Endothelial cell of umbilical vein (primary cell): ENCODE data around the gene ZFYVE16. TPM values are rescaled to one million over a fixed set of nuclear protein-coding genes. Genes with fewer than 3 reads are reported as not detected.
"Not testable (repeated sequence)": the region's sequence is repeated elsewhere in the genome, so short reads cannot be mapped to it uniquely, and the experiment has no call there.

Experiments used
- BruUV-seq: library from RNA; stranded (reverse); fragments of 400-500 nt; replicated peaks from 2 replicates; lab custom pipeline; 2021; lab: Mats Ljungman, UMichigan
- CTCF ChIA-PET: fragments of 300-600, 350-600 bp; sonication (Branson Sonifier 250); formaldehyde crosslinking; loops from one replicate; lab custom pipeline; 2021; ENCODE audit warnings: antibody characterized with exemption, inconsistent platforms; lab: Charles Lee
- POLR2A ChIA-PET: fragments of 300-600, 350-600 bp; sonication (Branson Sonifier 250); formaldehyde crosslinking; loops from one replicate; lab custom pipeline; 2021; ENCODE audit warnings: antibody characterized with exemption, inconsistent platforms; lab: Charles Lee
- DNase-seq: peaks from one replicate; pipeline ENCODE4 v3.0.0-alpha.2; 2011; ENCODE audit warnings: low read depth, low spot score
- FAIRE-seq: peaks from 2 replicates; lab custom pipeline; 2011; peaks lifted over from hg19 to GRCh38; lab: Jason Lieb, UNC
- H2AFZ ChIP-seq: 2 replicates; pipeline ENCODE4 v1.6.0; 2012; ENCODE audit warnings: low read depth, low read length, control low read depth, inconsistent platforms
- H3K27ac ChIP-seq: 2 replicates; pipeline ENCODE4 v1.5.1; 2011; ENCODE audit warnings: low read depth, mild to moderate bottlenecking, control low read depth, low read length, moderate library complexity; ENCODE audit not compliant: insufficient read depth
- H3K27me3 ChIP-seq, 2 experiments: 2 replicates each; pipeline versions ENCODE4 v1.6.0 to v1.6.1; 2011; ENCODE audit warnings: low read length in 2 of 2, mixed read lengths in 1 of 2; ENCODE audit not compliant: control insufficient read depth in 2 of 2, insufficient read depth in 2 of 2
- H3K36me3 ChIP-seq, 2 experiments: 2 replicates in 1 of 2; 3 replicates in 1 of 2; pipeline ENCODE4 v1.5.1; 2011; ENCODE audit warnings: low read length in 2 of 2, mild to moderate bottlenecking in 1 of 2, moderate library complexity in 1 of 2; ENCODE audit not compliant: control insufficient read depth in 2 of 2, insufficient read depth in 2 of 2; ENCODE audit errors: extremely low read depth in 1 of 2
- H3K4me1 ChIP-seq: 3 replicates; pipeline ENCODE4 v1.5.1; 2011; ENCODE audit warnings: mild to moderate bottlenecking, low read length; ENCODE audit not compliant: control insufficient read depth, insufficient read depth; ENCODE audit errors: extremely low read depth
- H3K4me2 ChIP-seq: 2 replicates; pipeline ENCODE4 v1.6.1; 2011; ENCODE audit warnings: low read length, control low read depth, mixed read lengths; ENCODE audit not compliant: insufficient read depth
- H3K4me3 ChIP-seq, 3 experiments: fragments of 200-600 bp in 1 of 3; sonication (generic), shearing (Covaris generic) in 1 of 3; replicated peaks in 1 of 3; 2 replicates each; pipeline ENCODE4 v1.5.1; 2011 to 2016; ENCODE audit warnings: control low read depth in 3 of 3, low read length in 3 of 3, mild to moderate bottlenecking in 2 of 3, inconsistent platforms in 1 of 3, low read depth in 1 of 3, moderate library complexity in 1 of 3; ENCODE audit not compliant: insufficient read depth in 1 of 3
- H3K79me2 ChIP-seq: 2 replicates; pipeline ENCODE4 v1.6.0; 2012; ENCODE audit warnings: low read length, inconsistent platforms; ENCODE audit not compliant: control insufficient read depth, insufficient read depth
- H3K9ac ChIP-seq: replicated peaks from 2 replicates; pipeline ENCODE3; 2011; ENCODE audit warnings: low read length, control low read depth; ENCODE audit not compliant: insufficient read depth; ENCODE audit errors: extremely low read depth
- H3K9me1 ChIP-seq: replicated peaks from 3 replicates; pipeline ENCODE4 v1.6.0; 2011; ENCODE audit warnings: mild to moderate bottlenecking, low read length; ENCODE audit not compliant: control insufficient read depth, insufficient read depth; ENCODE audit errors: extremely low read depth
- H3K9me3 ChIP-seq: replicated peaks from 2 replicates; pipeline ENCODE4 v1.5.1; 2012; ENCODE audit warnings: low read length, inconsistent platforms; ENCODE audit not compliant: control insufficient read depth, insufficient read depth
- H4K20me1 ChIP-seq: replicated peaks from 2 replicates; pipeline ENCODE3; 2011; ENCODE audit warnings: mild to moderate bottlenecking, low read length; ENCODE audit not compliant: control insufficient read depth, insufficient read depth; ENCODE audit errors: extremely low read depth
- EZH2 ChIP-seq: IDR thresholded peaks from 2 replicates; pipeline ENCODE4 v1.6.1; 2012; ENCODE audit warnings: borderline replicate concordance, low read depth, mild to moderate bottlenecking, moderate library complexity, low read length, inconsistent platforms; ENCODE audit not compliant: severe bottlenecking
- FOS ChIP-seq: IDR thresholded peaks from 2 replicates; pipeline ENCODE4 v1.6.1; 2011; ENCODE audit warnings: mild to moderate bottlenecking, low read length, moderate library complexity, borderline replicate concordance; ENCODE audit not compliant: insufficient read depth
- GATA2 ChIP-seq: IDR thresholded peaks from 2 replicates; pipeline ENCODE4 v1.7.0; 2011; ENCODE audit warnings: low read depth, mild to moderate bottlenecking, moderate library complexity, mixed read lengths, low read length; ENCODE audit not compliant: insufficient read length, insufficient read depth
- JUN ChIP-seq: IDR thresholded peaks from 2 replicates; pipeline ENCODE4 v1.6.1; 2011; ENCODE audit warnings: borderline replicate concordance, low read depth; ENCODE audit not compliant: insufficient read length, insufficient read depth
- MYC ChIP-seq: IDR thresholded peaks from one replicate; pipeline ENCODE4 v1.6.1; 2011; ENCODE audit warnings: mild to moderate bottlenecking, low read depth, low read length
- POLR2A ChIP-seq: IDR thresholded peaks from 2 replicates; pipeline ENCODE4 v1.6.1; 2012; ENCODE audit warnings: low read depth, mild to moderate bottlenecking, control low read depth, low read length
- POLR2AphosphoS5 ChIP-seq: IDR thresholded peaks from 2 replicates; pipeline ENCODE4 v1.6.1; 2012; ENCODE audit warnings: low read depth, mild to moderate bottlenecking, control low read depth, low read length, moderate library complexity; ENCODE audit not compliant: insufficient read depth
- dilution Hi-C: fragments of 300-500 bp; cut with MboI; formaldehyde crosslinking; loops from one replicate; pipeline ENCODE4 v1.15.0; 2019; ENCODE audit warnings: low sequenced_read_pairs; ENCODE audit not compliant: extremely low pct_ligation_motif_present
- intact Hi-C: fragments of 100-400 bp; cut with micrococcal nuclease; formaldehyde crosslinking; loops from one replicate; pipeline ENCODE4 v1.10.0; 2022
- polyA plus RNA-seq, 4 experiments: library from polyadenylated mRNA; depleted of rRNA in 3 of 4; stranded (reverse) in 3 of 4; unstranded in 1 of 4; fragments of >200 nt; gene quantifications; 2 replicates each; pipeline versions ENCODE4 v1.2.1 to v1.2.3, GENCODE V29; 2011 to 2012; ENCODE audit warnings: missing spikeins in 1 of 4
- total RNA-seq: library from RNA; stranded (reverse); gene quantifications from 2 replicates; pipeline ENCODE4 v1.2.3, GENCODE V29; 2021
- TF ChIP-seq, protein P1 (sequence below), 2 donors: IDR thresholded peaks; 1 replicate in 1 of 2; 2 replicates in 1 of 2; pipeline ENCODE4 v1.5.1; 2011; ENCODE audit warnings: low read length in 2 of 2, mild to moderate bottlenecking in 2 of 2, moderate library complexity in 2 of 2, control low read depth in 1 of 2, inconsistent platforms in 1 of 2, low read depth in 1 of 2; ENCODE audit not compliant: insufficient read depth in 1 of 2; ENCODE audit errors: extremely low read depth in 1 of 2
- TF ChIP-seq, protein P2 (sequence below): IDR thresholded peaks from 2 replicates; pipeline ENCODE4 v1.6.1; 2011; ENCODE audit not compliant: insufficient read depth, insufficient read length

The ZFYVE16 gene
- total and polyA plus RNA-seq, 2 donors (not counting 3 experiments of a cell fraction or from before 2014, with no cell fraction given), result 5.1 to 43.1 TPM

DNA sequence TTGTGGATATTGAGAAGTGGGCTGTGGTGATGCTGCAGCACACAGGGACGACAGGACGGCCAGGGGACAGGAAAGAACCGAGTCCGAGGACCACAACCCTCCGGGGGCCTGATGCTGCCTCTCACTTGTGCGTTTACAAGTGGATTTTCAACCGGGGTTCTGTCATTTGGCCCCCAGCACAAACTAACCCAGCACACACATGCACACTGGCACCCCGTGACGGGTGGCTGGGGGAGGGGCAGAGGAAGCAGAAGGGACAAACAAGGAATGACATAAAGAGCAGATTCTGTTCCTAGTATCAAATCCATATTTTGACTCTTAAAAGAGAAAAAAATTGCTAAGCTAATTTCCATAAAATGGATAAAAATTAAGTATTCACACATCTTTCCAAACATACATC, 18.3 kb upstream of the ZFYVE16 start:
- Histone ChIP-seq H3K4me2 (no peak overlapping the region), H3K27ac (no peak overlapping the region), H4K20me1 (no peaks in the 10 kb centered on the region), H3K36me3 (no peaks in the 10 kb centered on the region), H3K4me1 (no peaks in the 10 kb centered on the region), H3K9me1 (no peaks in the 10 kb centered on the region), H3K27me3 (peaks cover 0 to 2% of the 10 kb centered on the region in 2 experiments), H3K4me3 (no peak overlapping the region), H3K9me3 (no peaks in the 10 kb centered on the region), H3K79me2 (no peaks in the 10 kb centered on the region), H3K9ac (no peak overlapping the region), H2AFZ (no peak overlapping the region)
- dilution Hi-C loops (no loop called here), intact Hi-C loops (no loop called here)
- no TSS peak for BruUV-seq
- TF ChIP-seq EZH2 (no peak), GATA2 (no peak), POLR2A (no peak), POLR2AphosphoS5 (no peak), MYC (no peak), JUN (no peak), FOS (no peak)
- TF ChIP-seq, protein P1, sequence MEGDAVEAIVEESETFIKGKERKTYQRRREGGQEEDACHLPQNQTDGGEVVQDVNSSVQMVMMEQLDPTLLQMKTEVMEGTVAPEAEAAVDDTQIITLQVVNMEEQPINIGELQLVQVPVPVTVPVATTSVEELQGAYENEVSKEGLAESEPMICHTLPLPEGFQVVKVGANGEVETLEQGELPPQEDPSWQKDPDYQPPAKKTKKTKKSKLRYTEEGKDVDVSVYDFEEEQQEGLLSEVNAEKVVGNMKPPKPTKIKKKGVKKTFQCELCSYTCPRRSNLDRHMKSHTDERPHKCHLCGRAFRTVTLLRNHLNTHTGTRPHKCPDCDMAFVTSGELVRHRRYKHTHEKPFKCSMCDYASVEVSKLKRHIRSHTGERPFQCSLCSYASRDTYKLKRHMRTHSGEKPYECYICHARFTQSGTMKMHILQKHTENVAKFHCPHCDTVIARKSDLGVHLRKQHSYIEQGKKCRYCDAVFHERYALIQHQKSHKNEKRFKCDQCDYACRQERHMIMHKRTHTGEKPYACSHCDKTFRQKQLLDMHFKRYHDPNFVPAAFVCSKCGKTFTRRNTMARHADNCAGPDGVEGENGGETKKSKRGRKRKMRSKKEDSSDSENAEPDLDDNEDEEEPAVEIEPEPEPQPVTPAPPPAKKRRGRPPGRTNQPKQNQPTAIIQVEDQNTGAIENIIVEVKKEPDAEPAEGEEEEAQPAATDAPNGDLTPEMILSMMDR (IDR thresholded peaks at IDR 0.05; ENCODE audit: extremely low read depth in 1 of 2, insufficient read depth in 1 of 2, low read depth in 1 of 2, low read length in 2 of 2), result no peak
- TF ChIP-seq, protein P2, sequence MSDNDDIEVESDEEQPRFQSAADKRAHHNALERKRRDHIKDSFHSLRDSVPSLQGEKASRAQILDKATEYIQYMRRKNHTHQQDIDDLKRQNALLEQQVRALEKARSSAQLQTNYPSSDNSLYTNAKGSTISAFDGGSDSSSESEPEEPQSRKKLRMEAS, result no peak
- CTCF ChIA-PET, result no interaction called here
- POLR2A ChIA-PET, result no interaction called here
- no peak for FAIRE-seq
- DNase-seq, result no peak

DNA sequence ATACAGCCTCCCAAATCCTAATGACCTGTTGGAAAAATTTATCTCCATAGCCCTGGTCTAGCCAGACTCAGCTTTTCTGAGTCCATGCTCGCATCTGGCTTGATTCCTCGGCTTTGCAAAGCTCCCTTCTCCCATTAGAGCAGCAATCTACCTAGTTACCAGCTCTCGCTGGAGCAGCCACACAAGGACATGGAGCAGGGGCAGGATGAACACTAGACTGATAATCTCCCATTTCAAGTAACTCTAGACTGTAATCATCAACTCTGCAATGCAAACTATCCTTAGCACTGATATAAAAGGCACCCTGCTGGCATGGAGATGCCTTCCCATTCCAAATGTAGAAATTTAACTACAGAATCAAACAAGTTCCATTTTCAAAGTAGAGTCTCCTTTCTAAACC, 17.5 kb upstream of the ZFYVE16 start:
- H3K9ac ChIP-seq, H3K36me3 ChIP-seq, H3K9me1 ChIP-seq, H2AFZ ChIP-seq, H3K4me3 ChIP-seq, H3K4me2 ChIP-seq, dilution Hi-C loops, POLR2A ChIA-PET, FAIRE-seq, CTCF ChIA-PET, H4K20me1 ChIP-seq, H3K9me3 ChIP-seq, intact Hi-C loops, H3K79me2 ChIP-seq, H3K27me3 ChIP-seq, H3K27ac ChIP-seq, BruUV-seq, DNase-seq, H3K4me1 ChIP-seq: not testable (repeated sequence)

DNA sequence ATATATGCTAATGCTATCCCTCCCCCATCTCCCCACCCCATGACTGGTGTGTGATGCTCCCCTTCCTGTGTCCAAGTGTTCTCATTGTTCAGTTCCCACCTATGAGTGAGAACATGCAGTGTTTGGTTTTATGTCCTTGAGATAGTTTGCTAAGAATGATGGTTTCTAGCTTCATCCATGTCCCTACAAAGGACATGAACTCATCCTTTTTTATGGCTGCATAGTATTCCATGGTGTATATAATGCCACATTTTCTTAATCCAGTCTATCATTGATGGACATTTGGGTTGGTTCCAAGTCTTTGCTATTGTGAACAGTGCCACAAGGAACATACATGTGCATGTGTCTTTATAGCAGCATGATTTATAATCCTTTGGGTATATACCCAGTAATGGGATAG, 16.6 kb upstream of the ZFYVE16 start:
- POLR2A ChIA-PET, H3K4me1 ChIP-seq, dilution Hi-C loops, H3K9ac ChIP-seq, H3K9me3 ChIP-seq, BruUV-seq, H3K4me3 ChIP-seq, intact Hi-C loops, CTCF ChIA-PET, H3K9me1 ChIP-seq, H4K20me1 ChIP-seq, H3K79me2 ChIP-seq, H3K27me3 ChIP-seq, H3K36me3 ChIP-seq, DNase-seq, H2AFZ ChIP-seq, H3K4me2 ChIP-seq, FAIRE-seq, H3K27ac ChIP-seq: not testable (repeated sequence)
